GM19099 (cell line): ENCODE results near the gene DOK3.

Source experiments
- POLR2A ChIP-seq: IDR thresholded peaks from 3 replicates; pipeline ENCODE4 v1.6.1; 2011; ENCODE audit warnings: low read depth; ENCODE audit not compliant: insufficient read length; ENCODE audit errors: extremely low read depth

The DOK3 gene

GRCh38 chr5:177462021-177462670 is 47.5 kb downstream of the DOK3 start:
- no peak for TF ChIP-seq POLR2A

GRCh38 chr5:177459819-177460628 is 49.6 kb downstream of the DOK3 start:
- no peak for TF ChIP-seq POLR2A

- TF ChIP-seq POLR2A, result no peak
These were observed 50.3 kb downstream of the DOK3 start for GRCh38 chr5:177459357-177459756.

- no peak for TF ChIP-seq POLR2A
These were observed 50.7 kb downstream of the DOK3 start for GRCh38 chr5:177458912-177459350.

- TF ChIP-seq POLR2A, result no peak
These were observed 51.6 kb downstream of the DOK3 start for GRCh38 chr5:177457852-177458681.

GRCh38 chr5:177456976-177457851 is 52.4 kb downstream of the DOK3 start:
- TF ChIP-seq POLR2A, result no peak

- no peak for TF ChIP-seq POLR2A
These were observed 53.0 kb downstream of the DOK3 start for GRCh38 chr5:177456591-177456964.

- TF ChIP-seq POLR2A, result peak; percentile 49
These were observed 53.7 kb downstream of the DOK3 start for GRCh38 chr5:177455661-177456590.

- peak; percentile 51 for TF ChIP-seq POLR2A
These were observed 54.5 kb downstream of the DOK3 start for GRCh38 chr5:177455036-177455660.

- TF ChIP-seq POLR2A, result no peak
These were observed 55.1 kb downstream of the DOK3 start for GRCh38 chr5:177454397-177455035.

- no peak for TF ChIP-seq POLR2A
These were observed 55.7 kb downstream of the DOK3 start for GRCh38 chr5:177453852-177454396.
